NCI-H1105 treated with DMSO at 0.1 percent for 48 hours (cell line): ENCODE results near the gene KCNIP1.

Experiments
- DNase-seq: peaks from one replicate; lab custom pipeline; 2025; lab: John Stamatoyannopoulos, UW

The KCNIP1 gene

DNA sequence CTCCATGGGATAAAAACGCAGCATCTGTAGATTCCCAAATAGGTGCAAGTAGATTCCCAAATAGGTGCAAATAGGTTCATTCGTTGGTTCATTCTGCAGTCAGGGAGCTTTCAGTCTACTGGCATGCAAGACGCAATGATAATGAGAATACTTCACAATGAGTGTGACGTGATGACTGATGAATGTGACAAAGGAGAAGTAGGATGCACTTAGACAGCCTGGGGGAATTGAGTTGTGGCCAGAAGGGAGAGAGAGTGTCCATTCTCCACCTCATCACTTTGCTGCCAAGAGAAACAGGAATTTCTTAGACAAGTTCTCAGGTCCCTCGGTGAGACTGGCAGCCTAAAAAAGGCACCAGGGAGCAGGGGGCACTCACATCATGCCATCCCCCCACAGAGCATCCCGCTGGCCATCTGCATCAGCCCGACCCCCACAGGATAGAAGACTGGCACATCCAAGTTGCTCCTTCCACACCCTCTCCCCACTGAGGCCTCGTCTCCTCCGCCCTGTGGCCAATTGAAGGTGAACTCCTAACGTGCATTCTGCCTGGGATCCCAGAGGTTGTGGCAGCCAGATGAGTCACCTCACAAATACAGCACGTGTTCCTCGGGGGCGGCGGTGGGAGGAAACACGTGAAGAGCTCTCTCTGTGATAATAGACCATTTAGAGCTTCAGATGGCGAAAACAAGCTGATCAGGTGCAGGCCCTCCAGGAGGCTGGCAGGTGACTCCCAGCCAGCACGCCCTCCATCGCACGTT is 19.9 kb upstream of the KCNIP1 start:
- peak; percentile 5 for DNase-seq

- DNase-seq: no peak
Observed at GRCh38 chr5:170484459-170484831, 19.4 kb upstream of the KCNIP1 start.

GRCh38 chr5:170484847-170485615 is 18.8 kb upstream of the KCNIP1 start:
- DNase-seq: no peak

GRCh38 chr5:170485616-170485911 is 18.3 kb upstream of the KCNIP1 start:
- no peak for DNase-seq

DNA sequence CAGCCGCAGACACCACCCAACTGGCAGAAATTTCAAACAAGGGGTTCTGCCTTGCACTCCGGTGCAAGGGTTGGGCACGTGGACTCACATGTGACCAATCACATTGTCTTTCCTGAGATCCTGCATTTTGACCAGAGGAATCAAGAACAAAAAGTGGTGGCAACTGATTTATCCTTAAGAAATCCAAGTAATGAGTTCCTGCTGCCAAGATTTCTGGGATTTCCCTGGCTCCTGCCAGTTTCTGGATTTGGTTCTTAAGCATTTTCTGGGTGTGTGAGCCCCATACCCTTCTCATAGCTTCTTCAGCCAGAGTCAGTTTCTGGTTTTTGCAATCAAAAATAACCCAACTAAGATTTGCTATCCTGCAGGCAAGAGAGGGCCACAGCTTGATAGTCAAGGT is 17.4 kb upstream of the KCNIP1 start:
- no peak for DNase-seq

DNA sequence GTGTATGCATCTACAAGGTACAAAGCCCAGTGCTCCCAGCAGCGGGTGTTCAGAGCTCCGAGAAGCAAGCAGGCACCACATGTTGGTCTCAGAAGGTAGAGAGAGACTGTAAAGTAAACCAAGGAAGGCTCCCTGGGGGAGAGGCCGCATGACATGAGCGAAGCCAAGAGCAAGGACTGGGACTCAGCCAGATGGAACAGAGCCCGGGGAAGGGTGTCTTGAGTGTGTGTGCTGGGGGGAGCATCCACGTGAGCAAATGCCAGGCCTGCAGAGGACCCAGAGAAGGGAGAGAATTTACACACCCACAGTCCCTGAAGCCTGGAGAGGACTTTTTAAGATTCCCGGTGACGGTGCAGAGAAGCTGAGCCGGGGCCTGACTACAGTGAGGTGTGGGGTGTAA is 15.2 kb upstream of the KCNIP1 start:
- no peak for DNase-seq

GRCh38 chr5:170489199-170489598 is 14.6 kb upstream of the KCNIP1 start:
- no peak for DNase-seq

- no peak for DNase-seq
Observed at GRCh38 chr5:170490381-170490780, 13.4 kb upstream of the KCNIP1 start.

DNA sequence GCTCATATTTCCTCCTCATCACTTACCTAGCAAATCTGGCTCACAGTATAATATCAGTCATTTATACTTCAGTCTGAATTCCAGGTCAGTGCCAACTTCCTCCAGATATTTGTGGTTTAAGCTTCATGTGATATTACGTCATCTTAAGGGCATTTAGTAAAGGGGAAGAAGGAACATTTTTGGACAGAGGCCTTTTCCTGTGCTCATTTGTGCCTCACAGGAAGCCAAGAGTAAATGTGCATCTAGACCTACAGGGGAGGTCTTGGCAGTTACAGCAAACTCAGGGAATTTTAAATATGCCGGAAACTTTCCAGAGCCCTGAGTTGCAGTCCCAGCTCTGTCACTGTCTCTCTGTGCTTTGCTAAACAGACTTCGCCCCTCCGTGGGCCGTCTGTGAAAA is 12.3 kb upstream of the KCNIP1 start:
- DNase-seq: no peak

DNA sequence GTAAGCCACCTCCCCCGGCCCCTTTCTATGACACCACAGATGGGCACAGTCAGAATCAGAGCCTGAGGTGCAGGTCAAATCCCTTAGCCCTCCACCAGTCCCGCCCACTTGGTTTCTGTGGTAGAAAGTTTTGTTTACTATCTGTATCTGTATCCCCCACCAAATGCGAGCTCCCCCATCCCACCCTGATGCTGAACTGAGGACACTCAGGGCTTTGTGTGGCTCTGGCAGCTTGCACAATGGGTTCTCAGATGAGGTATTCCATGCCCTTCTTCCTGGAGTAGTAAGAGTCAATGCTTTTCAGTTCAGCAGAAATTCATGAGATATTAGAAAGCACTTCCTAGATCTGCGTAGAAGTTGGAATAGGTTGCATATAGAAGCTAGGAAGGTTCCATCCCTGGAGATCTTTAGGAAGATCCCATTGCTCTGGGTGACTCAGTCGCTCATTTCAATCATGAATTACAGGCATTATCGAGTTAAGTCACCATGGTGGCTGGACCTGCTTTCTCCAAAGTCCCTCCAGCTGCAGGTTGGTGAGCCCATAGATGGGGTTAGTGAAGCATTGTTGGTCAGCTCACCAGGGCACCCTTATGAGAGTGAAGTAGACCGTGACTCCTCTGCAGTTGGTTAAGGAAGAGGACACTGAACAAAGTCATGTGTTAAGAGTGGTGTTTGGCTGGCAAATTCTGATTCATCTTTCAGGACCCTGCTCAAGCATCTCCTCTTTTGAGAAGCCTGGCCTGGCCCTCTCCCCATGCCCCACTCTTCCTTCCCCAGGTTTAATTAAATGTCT is 10.6 kb upstream of the KCNIP1 start:
- no peak for DNase-seq

DNA sequence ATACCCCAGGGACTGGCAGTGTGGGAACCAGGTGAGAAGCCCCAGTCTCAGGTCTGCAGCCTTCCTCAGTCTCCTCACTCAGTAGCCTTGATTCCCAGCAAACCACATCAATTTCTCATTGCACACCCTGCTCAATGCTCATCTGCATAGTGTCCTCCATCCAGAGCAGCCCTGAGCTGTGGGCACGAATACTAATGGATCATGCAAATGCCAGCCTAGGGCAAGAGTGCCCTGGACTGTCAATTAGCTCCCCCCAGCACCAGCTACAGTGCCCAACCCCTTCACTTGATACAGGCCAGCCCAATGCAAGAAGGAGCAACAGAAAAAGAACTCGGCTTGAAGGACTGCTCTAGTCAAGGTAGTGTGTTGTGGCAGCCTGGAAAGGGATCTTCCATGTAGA is 9.8 kb upstream of the KCNIP1 start:
- no peak for DNase-seq

- DNase-seq: no peak
Observed at GRCh38 chr5:170495825-170496661, 7.8 kb upstream of the KCNIP1 start.

GRCh38 chr5:170496662-170497028 is 7.2 kb upstream of the KCNIP1 start:
- no peak for DNase-seq

- DNase-seq: no peak
Observed at GRCh38 chr5:170497311-170498038, 6.3 kb upstream of the KCNIP1 start.

- DNase-seq: no peak
Observed at GRCh38 chr5:170498811-170499351, 4.9 kb upstream of the KCNIP1 start.

GRCh38 chr5:170499621-170500020 is 4.2 kb upstream of the KCNIP1 start:
- DNase-seq: no peak

DNA sequence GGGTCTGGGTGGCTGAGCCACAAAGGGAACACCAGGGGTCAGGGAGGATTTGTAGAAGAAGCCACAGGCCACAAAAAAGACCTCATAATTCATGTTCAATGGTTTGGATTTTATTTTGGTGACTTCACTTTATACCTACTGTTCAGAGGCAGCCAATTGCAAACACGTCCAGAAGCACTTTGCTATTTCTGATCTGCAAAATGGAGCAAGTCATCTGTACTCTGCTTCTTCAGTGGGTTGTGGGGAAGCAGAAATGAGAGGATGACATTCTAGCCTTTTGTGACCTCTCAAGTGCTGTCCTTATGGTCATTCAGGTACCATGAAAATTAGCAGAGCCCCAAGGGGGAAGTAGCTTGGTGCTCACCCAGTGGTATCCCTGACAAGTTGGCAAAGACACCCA is 2.5 kb upstream of the KCNIP1 start:
- no peak for DNase-seq

DNA sequence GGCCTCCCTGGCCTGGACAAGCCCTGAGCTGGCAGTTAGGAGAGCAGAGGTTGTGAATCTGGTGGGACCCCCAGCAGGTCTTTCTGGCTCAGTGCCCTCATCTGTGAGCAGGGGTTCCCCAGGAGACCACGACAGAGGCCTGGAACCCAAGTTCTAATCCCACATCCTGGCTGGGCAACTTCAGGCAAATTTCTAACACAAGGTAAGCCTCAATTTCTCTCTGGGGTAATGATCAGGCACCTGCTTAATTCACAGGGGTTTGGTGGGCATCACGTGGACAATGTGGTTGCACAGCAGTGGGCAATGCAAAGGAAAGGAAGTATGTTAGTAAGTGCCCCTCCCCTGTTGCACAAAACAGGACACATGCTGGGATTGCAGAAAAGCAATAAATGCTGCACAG is 1.9 kb upstream of the KCNIP1 start:
- DNase-seq: no peak

GRCh38 chr5:170504616-170505266 is 921 bp downstream of the KCNIP1 start:
- DNase-seq: no peak

DNA sequence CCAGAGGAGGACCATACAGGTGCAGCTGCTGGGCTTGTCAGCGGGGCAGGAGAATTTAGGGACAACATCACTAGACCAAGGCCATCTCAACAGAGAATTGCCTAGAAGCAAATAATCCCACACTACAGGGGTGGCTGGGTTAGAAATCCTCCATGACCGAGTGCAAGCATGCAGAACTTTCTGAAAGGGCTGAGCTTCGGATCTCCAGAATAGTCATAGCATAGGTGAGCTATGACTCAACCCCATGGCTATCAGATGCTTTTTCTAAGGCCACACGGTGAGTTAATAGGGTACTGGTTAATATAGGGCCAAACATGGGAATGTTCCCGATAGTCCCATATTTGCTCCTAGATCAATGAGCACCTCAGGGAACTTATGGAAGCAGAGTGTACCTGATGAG is 4.2 kb downstream of the KCNIP1 start:
- no peak for DNase-seq
